Nucleus accumbens (tissue), 56 donors: Measurements from ENCODE around the gene ITGA7.

Source experiments
- DNase-seq, 56 donors: peaks; one replicate each; lab custom pipeline; 2025; lab: John Stamatoyannopoulos, UW

The ITGA7 gene

DNA sequence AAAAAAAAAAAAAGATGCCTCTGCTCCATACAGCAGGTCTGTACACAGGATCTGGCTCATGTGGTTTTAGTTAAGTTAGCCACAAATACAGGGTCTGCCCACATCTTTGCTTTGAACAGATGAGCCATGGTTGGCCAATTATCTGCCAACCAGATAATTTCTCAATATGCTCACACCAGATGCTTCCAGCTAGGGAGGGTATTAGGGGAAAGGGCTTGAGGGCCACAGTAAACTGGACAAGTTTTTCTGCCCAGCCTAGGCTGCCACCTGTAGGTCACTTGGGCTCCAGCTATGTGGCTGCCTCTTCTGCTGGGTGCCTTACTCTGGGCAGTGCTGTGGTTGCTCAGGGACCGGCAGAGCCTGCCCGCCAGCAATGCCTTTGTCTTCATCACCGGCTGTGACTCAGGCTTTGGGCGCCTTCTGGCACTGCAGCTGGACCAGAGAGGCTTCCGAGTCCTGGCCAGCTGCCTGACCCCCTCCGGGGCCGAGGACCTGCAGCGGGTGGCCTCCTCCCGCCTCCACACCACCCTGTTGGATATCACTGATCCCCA is 13.3 kb upstream of the ITGA7 start:
- DNase-seq = peak in 44 of 56 donors; percentile 13 to 92 (median 52)

DNA sequence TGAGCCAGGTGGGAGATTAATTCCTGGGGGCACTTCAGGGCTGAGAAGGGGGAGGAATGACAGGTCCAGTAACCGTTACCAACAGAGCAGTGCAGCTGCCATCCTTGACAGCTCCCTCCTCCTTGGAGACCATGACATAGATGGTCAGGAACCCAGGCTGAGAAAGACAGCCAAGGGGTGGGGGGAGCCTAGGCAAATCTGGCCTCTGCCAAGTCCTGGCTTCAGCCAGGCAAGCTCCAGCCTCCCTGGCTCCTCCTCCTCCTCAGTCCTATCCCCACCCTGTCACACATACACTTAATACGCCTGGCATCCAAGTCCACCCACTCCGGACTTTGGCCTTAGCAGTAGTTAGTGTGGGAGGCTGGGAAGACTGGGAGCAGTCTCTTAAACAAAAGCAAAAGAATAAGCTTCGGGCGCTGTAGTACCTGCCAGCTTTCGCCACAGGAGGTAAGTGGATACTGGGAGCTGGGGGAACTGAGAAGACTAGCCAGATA is 12.4 kb upstream of the ITGA7 start, which contains the start of gene RDH5:
RDH5 (plus strand) TSS at position 323 of the 494 bp plus-strand sequence. CDS start 792 bp downstream, outside the sequence.
- DNase-seq = peak in 11 of 56 donors; percentile 11 to 39 (median 23)

GRCh38 chr12:55719371-55719770 is 11.7 kb upstream of the ITGA7 start:
- DNase-seq = no peak

GRCh38 chr12:55718624-55719275 is 11.0 kb upstream of the ITGA7 start:
- no peak for DNase-seq

GRCh38 chr12:55718015-55718414 is 10.3 kb upstream of the ITGA7 start:
- DNase-seq = no peak

- no peak for DNase-seq
These were observed 9.6 kb upstream of the ITGA7 start for GRCh38 chr12:55717011-55718007.

GRCh38 chr12:55716582-55716957 is 8.9 kb upstream of the ITGA7 start:
- no peak for DNase-seq

- peak in 54 of 56 donors; percentile 48 to 94 (median 82) for DNase-seq
These were observed 8.3 kb upstream of the ITGA7 start, which contains the start of gene BLOC1S1 for GRCh38 chr12:55715833-55716581. BLOC1S1 (plus strand) TSS chr12:55716046; CDS start chr12:55716052, 6 bp downstream.

GRCh38 chr12:55715169-55715764 is 7.6 kb upstream of the ITGA7 start:
- no peak for DNase-seq

DNA sequence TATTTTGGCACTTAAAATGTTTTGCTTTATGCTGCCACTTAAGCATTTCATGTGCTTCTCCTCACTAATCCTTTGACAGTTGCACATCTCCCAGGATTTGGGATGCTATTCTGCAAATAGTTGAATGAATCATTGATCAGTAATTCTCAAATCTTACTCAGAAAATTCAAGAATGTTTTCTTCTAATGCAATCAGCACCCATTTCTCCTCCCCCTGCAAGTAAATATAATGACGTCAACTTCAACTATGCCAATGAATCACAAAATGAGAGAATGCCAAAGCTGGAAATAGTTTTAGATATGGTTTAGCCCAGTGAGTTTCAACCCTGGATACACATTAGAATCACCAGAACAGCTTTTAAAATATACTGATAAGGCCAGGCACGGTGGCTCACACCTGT is 6.0 kb upstream of the ITGA7 start:
- no peak for DNase-seq

DNA sequence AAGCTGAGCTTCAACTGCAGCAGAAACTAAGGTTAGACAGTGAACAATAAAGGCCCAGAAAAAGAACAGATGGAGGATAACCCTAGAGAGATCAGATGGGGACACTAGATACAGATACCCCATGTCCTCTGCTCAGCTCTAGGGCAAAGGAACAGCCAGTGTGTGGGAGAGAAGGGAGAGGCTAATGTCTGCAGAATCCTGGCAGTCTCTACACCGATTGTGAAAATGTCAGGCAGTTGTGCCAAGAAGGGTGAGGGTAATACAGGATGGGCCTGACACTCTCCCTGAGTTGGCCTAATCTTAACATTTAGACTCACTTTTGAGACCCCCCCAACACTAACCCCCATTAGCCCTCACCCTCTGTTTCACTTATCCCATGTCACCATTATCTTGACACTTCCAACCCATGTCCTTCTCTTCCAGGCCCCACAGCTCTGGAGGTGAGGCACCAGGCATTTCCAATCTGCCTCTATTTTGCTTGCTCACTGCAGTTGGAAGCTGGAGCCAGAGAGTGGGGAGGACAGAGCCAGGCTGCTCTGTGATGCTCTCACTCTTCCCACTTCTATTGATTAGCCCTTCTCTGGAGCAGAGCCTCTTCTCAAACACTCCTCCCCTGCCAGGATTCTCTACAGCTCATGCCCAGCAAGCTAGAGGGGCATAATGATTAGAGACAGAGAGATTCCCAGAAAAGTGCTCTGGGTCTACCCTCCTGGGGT is 5.2 kb upstream of the ITGA7 start:
- DNase-seq = no peak

- DNase-seq = peak in 33 of 56 donors; percentile 8 to 72 (median 30)
These were observed 4.3 kb upstream of the ITGA7 start for GRCh38 chr12:55711786-55712553.

GRCh38 chr12:55708695-55709233 is 1.1 kb upstream of the ITGA7 start:
- DNase-seq = no peak

DNA sequence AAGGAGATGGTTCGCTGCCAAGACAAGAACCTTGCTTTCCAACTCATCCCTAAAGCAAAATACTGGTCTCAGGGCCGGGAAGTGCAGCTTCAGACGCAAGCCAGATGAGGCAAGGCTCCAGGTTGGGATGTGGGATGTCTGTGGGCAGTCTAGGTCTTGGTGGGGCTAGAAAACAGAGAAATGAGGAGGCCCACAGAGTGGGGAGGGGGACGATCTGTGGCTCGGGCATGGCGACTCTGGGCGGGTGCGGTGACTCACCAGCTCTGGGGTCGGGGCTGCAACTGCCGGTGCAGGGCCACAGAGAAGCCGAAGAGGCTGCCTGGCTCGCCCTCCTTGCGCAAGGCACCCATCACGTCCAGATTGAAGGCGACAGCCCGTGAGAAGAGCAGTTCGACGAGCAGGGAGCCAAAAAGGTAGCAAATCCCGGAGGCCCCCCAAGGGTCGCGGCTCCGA is 459 bp downstream of the ITGA7 start:
- peak in 1 of 56 donors; percentile 29 for DNase-seq

GRCh38 chr12:55706568-55707218 is 1.0 kb downstream of the ITGA7 start:
- DNase-seq = no peak

- no peak for DNase-seq
These were observed 1.8 kb downstream of the ITGA7 start for GRCh38 chr12:55705782-55706402.
